Activated T-cell treated with anti-CD3 and anti-CD28 coated beads, Interleukin-2, amount 50 U/mL, for 24 hours (primary cell): Measurements from ENCODE around the gene TAF11L11.
"Not testable (repeated sequence)": the region's sequence is repeated elsewhere in the genome, so short reads cannot be mapped to it uniquely, and the experiment has no call there.

Source experiments
- DNase-seq: peaks from one replicate; pipeline ENCODE4 v3.0.0-alpha.2; 2020
- H3K27ac Mint-ChIP-seq: 2 replicates; pipeline ENCODE4 v1.8.0; 2020; ENCODE audit warnings: mild to moderate bottlenecking, mixed read lengths
- H3K27me3 Mint-ChIP-seq: 2 replicates; pipeline ENCODE4 v1.8.0; 2020; ENCODE audit warnings: mixed read lengths
- H3K36me3 Mint-ChIP-seq: 2 replicates; pipeline ENCODE4 v1.8.0; 2020; ENCODE audit warnings: low read depth, mixed read lengths
- H3K4me1 Mint-ChIP-seq: 2 replicates; pipeline ENCODE4 v1.8.0; 2020; ENCODE audit warnings: low read depth, mixed read lengths
- H3K4me3 Mint-ChIP-seq: 2 replicates; pipeline ENCODE4 v1.8.0; 2020; ENCODE audit warnings: mild to moderate bottlenecking, moderate library complexity, mixed read lengths
- H3K9me3 Mint-ChIP-seq: 2 replicates; pipeline ENCODE4 v1.8.0; 2020; ENCODE audit warnings: mixed read lengths

TAF11L11 gene

DNA sequence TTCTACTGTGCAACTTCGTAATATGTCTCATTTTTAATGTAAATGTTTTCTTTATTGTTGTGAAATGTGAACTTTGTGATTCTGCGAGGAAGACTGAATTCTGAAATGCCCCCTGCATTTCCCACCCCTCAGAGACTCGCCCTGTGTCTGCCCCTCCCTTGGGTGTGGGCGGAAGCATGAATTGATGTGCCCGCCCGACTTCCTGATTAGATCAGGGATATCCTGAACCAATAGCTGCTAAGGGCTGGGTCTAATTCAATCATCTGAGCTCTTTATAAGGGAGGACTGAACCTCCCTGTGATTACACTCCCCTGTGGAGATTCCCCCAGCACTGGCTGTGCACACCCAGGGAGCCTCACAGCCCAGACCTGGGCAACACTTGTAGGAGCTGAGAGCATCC is at the start of gene TAF11L11:
Gene TAF11L11 (plus strand): TSS at position 304 of the 400 bp plus-strand sequence.
- not testable (repeated sequence) for H3K4me3 Mint-ChIP-seq, H3K27me3 Mint-ChIP-seq, H3K4me1 Mint-ChIP-seq, DNase-seq, H3K27ac Mint-ChIP-seq, H3K36me3 Mint-ChIP-seq
- H3K9me3 Mint-ChIP-seq: peaks cover 13% of the 10 kb centered on the region

DNA sequence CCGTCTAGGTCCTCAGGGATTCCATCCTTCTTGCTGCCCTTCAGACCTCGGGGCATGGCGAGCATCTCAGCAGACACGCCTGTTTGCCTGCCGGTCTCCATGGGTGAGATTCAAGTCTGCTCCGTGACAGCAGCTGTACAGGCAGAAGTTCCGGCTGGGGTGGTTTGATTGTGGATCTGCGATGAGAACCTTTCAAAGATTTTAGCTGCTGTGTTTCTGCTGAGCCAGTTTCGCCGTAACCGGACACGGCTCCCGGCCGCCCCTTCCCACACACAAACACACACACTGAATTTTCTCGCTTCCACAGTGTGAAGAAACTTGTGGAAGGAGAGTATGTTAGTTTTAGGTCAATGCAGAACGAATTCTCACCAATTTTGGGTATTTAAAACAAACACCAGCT is 18.3 kb upstream of the TAF11L11 start, which contains the start of gene TAF11L7:
Gene TAF11L7 (minus strand): TSS at position 101 of the 400 bp plus-strand sequence.
- H3K4me3 Mint-ChIP-seq, H3K36me3 Mint-ChIP-seq, DNase-seq, H3K27ac Mint-ChIP-seq, H3K4me1 Mint-ChIP-seq, H3K27me3 Mint-ChIP-seq, H3K9me3 Mint-ChIP-seq: not testable (repeated sequence)

DNA sequence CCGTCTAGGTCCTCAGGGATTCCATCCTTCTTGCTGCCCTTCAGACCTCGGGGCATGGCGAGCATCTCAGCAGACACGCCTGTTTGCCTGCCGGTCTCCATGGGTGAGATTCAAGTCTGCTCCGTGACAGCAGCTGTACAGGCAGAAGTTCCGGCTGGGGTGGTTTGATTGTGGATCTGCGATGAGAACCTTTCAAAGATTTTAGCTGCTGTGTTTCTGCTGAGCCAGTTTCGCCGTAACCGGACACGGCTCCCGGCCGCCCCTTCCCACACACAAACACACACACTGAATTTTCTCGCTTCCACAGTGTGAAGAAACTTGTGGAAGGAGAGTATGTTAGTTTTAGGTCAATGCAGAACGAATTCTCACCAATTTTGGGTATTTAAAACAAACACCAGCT is 13.1 kb upstream of the TAF11L11 start, which contains the start of gene TAF11L8:
Gene TAF11L8 (minus strand): TSS at position 101 of the 400 bp plus-strand sequence.
- not testable (repeated sequence) for H3K27ac Mint-ChIP-seq, H3K36me3 Mint-ChIP-seq

DNA sequence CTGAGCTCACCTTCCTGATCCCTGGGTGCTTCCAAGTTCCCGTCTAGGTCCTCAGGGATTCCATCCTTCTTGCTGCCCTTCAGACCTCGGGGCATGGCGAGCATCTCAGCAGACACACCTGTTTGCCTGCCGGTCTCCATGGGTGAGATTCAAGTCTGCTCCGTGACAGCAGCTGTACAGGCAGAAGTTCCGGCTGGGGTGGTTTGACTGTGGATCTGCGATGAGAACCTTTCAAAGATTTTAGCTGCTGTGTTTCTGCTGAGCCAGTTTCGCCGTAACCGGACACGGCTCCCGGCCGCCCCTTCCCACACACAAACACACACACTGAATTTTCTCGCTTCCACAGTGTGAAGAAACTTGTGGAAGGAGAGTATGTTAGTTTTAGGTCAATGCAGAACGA is 9.7 kb upstream of the TAF11L11 start, which contains the start of gene TAF11L9:
Gene TAF11L9 (minus strand): TSS at position 140 of the 400 bp plus-strand sequence.
- not testable (repeated sequence) for H3K36me3 Mint-ChIP-seq, H3K27me3 Mint-ChIP-seq, H3K27ac Mint-ChIP-seq, H3K9me3 Mint-ChIP-seq, DNase-seq, H3K4me3 Mint-ChIP-seq, H3K4me1 Mint-ChIP-seq

More for the DNA sequence above, 13.1 kb upstream of the TAF11L11 start, which contains the start of gene TAF11L8:
- H3K4me3 Mint-ChIP-seq, H3K27me3 Mint-ChIP-seq, H3K4me1 Mint-ChIP-seq, DNase-seq, H3K9me3 Mint-ChIP-seq: not testable (repeated sequence)

DNA sequence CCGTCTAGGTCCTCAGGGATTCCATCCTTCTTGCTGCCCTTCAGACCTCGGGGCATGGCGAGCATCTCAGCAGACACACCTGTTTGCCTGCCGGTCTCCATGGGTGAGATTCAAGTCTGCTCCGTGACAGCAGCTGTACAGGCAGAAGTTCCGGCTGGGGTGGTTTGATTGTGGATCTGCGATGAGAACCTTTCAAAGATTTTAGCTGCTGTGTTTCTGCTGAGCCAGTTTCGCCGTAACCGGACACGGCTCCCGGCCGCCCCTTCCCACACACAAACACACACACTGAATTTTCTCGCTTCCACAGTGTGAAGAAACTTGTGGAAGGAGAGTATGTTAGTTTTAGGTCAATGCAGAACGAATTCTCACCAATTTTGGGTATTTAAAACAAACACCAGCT is 6.3 kb upstream of the TAF11L11 start, which contains the start of gene TAF11L10:
Gene TAF11L10 (minus strand): TSS at position 101 of the 400 bp plus-strand sequence.
- H3K4me1 Mint-ChIP-seq, H3K36me3 Mint-ChIP-seq, H3K27ac Mint-ChIP-seq, H3K4me3 Mint-ChIP-seq, DNase-seq, H3K27me3 Mint-ChIP-seq: not testable (repeated sequence)
- H3K9me3 Mint-ChIP-seq: peaks cover 10% of the 10 kb centered on the region

DNA sequence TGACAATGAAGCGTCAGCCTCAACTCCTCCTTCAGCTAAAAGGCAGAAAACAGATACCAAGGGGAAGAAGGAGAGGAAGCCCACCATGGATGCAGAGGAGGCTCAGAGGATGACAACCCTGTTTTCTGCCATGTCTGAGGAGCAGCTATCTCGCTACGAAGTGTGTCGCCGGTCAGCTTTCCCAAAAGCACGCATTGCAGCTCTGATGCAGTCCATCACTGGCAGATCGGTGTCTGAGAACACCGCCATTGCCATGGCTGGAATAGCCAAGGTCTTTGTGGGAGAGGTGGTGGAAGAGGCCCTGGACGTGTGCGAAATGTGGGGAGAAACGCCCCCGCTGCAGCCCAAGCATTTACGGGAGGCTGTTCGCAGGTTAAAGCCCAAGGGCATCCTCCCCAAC is 968 bp downstream of the TAF11L11 start:
- no peak overlapping the region for H3K4me3 Mint-ChIP-seq
- H3K36me3 Mint-ChIP-seq: no peaks in the 10 kb centered on the region
- DNase-seq: no peak
- H3K9me3 Mint-ChIP-seq: peaks cover 7% of the 10 kb centered on the region
- no peak overlapping the region for H3K27ac Mint-ChIP-seq
- H3K4me1 Mint-ChIP-seq: no peaks in the 10 kb centered on the region
- no peaks in the 10 kb centered on the region for H3K27me3 Mint-ChIP-seq

DNA sequence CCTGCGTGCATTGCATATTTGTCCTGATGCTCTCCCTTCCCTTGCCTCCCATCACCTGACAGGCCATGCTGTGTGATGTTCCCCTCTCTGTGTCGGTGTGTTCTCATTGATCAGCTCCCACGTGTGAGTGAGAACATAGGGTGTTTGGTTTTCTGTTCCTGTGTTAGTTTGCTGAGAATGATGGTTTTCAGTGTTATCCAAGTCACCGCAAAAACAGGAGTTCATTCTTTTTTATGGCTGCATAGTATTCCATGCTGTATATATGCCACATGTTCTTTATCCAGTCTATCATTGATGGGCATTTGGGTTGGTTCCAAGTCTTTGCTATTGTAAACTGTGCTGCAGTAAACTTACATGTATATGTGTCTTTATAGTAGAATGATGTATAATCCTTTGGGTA is 3.5 kb downstream of the TAF11L11 start:
- H3K4me1 Mint-ChIP-seq, H3K4me3 Mint-ChIP-seq, H3K27ac Mint-ChIP-seq, H3K27me3 Mint-ChIP-seq, H3K9me3 Mint-ChIP-seq, H3K36me3 Mint-ChIP-seq, DNase-seq: not testable (repeated sequence)

DNA sequence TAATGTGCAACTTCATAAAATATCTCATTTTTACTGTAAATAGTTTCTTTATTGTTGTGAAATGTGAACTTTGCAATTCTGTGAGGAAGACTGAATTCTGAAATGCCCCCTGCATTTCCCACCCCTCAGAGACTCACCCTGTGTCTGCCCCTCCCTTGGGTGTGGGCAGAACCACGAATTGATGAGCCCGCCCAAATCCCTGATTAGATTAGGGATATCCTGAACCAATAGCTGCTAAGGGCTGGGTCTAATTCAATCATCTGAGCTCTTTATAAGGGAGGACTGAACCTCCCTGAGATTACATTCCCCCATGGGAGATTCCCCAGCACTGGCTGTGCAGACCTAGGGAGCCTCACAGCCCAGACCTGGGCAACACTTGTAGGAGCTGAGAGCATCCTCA is 6.1 kb downstream of the TAF11L11 start, which contains the start of gene TAF11L12:
Gene TAF11L12 (plus strand): TSS at position 301 of the 400 bp plus-strand sequence.
- H3K4me1 Mint-ChIP-seq, H3K4me3 Mint-ChIP-seq, H3K27ac Mint-ChIP-seq, DNase-seq, H3K27me3 Mint-ChIP-seq, H3K36me3 Mint-ChIP-seq, H3K9me3 Mint-ChIP-seq: not testable (repeated sequence)

DNA sequence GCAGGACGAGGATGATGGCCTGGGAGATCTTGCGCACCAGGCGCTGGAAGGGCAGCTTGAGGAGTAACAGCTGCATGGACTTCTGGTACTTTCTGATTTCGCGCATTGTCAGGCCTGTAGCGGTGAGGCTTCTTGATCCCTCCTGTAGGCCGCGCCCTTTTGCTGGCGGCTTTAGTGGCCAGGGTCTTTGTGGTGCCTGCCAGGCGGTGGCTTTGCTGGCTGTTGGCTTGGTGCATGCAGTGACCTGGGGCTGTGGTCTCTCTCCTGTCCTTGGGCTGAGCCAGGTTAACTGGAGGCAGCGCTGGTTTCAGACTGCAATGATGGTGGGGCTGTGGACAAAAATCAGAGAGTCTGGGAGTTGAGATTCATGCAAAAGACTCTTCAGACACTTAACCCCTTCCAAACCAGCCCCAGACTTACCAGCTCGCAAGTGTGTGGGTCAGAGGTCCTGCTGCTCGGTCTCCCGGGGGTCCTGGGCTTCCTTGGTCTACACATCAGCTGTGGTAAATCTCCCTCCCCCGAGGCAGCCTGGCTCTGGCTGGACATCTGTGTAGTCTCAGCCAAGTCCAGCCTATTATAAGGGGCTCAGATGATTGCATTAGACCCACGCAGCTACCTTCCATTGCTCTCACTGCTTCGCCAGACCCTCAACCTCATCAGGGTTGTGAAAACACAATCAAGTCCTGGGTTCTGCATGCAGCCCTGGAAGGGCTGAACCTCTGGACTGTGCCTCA is 11.1 kb downstream of the TAF11L11 start:
- no peak overlapping the region for H3K4me3 Mint-ChIP-seq
- no peaks in the 10 kb centered on the region for H3K4me1 Mint-ChIP-seq
- H3K36me3 Mint-ChIP-seq: no peaks in the 10 kb centered on the region
- H3K27ac Mint-ChIP-seq: no peak overlapping the region
- H3K9me3 Mint-ChIP-seq: peaks cover 3% of the 10 kb centered on the region
- H3K27me3 Mint-ChIP-seq: no peaks in the 10 kb centered on the region
- no peak for DNase-seq

DNA sequence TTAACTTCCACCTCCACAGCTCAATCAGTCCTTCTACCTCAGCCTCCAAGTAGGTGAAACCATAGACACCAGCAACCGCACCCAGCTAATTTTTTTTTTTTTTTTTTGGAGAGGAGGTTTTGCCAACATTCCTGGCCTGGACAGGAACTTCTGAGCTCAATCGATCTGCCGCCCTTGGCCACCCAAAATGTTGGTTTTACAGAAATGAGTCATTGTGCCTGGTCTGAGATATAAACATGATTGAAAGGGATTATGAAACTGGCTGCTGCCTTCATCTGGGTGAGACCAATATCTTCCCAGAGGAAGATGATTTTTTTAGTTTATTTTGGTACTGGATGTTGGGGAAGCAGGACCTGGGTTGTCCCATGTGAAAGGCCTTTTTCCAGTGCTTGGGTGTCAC is 15.4 kb downstream of the TAF11L11 start:
- no peak for DNase-seq

DNA sequence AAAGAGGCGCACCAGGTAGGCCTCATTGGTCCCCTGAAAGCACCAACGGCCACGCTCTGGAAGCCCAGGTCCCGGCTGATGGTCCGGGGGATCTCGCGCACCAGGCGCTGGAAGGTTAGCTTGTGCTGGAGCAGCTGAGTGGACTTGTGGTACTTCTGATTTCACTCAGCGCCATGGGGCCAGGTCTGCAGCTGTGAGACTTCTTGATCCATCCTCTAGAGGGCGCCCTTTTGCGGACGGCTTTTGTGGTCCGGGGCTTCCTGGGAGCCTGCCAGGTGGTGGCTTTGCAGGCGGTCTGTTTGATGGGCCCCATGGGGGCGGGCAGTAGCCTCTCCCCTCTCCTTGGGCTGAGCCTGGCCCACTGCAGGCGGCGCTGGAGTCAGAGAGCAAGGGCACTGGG is 16.6 kb downstream of the TAF11L11 start:
- no peaks in the 10 kb centered on the region for H3K4me1 Mint-ChIP-seq
- H3K9me3 Mint-ChIP-seq: peaks cover 3% of the 10 kb centered on the region
- H3K4me3 Mint-ChIP-seq: no peak overlapping the region
- DNase-seq: no peak
- no peaks in the 10 kb centered on the region for H3K36me3 Mint-ChIP-seq
- H3K27ac Mint-ChIP-seq: no peak overlapping the region
- no peaks in the 10 kb centered on the region for H3K27me3 Mint-ChIP-seq

More for the DNA sequence above, 15.4 kb downstream of the TAF11L11 start:
- Mint-ChIP-seq H3K27ac (no peak overlapping the region), H3K27me3 (no peaks in the 10 kb centered on the region), H3K4me1 (no peaks in the 10 kb centered on the region), H3K36me3 (no peaks in the 10 kb centered on the region), H3K9me3 (peaks cover 3% of the 10 kb centered on the region), H3K4me3 (no peak overlapping the region)

DNA sequence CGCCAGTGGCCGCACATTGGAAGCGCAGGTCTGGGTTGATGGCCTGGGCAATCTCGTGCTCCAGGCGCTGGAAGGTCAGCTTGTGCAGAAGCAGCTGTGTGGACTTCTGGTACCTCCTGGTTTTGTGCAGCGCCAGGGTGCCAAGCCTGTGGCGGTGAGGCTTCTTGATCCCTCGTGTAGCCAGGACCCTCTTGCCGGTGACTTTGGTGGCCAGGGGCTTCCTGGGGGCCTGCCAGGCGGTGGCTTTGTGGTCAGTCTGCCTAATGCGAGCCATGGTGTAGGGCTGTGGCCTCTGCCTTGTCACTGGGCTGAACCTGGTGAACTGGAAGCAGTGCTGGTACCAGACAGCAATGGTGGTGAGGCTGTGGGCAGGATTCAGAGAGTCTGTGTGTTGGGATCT is 21.7 kb downstream of the TAF11L11 start:
- no peaks in the 10 kb centered on the region for H3K4me1 Mint-ChIP-seq
- DNase-seq: no peak
- no peak overlapping the region for H3K27ac Mint-ChIP-seq
- H3K36me3 Mint-ChIP-seq: no peaks in the 10 kb centered on the region
- H3K4me3 Mint-ChIP-seq: no peak overlapping the region
- H3K27me3 Mint-ChIP-seq: no peaks in the 10 kb centered on the region
- H3K9me3 Mint-ChIP-seq: peaks cover 3% of the 10 kb centered on the region

DNA sequence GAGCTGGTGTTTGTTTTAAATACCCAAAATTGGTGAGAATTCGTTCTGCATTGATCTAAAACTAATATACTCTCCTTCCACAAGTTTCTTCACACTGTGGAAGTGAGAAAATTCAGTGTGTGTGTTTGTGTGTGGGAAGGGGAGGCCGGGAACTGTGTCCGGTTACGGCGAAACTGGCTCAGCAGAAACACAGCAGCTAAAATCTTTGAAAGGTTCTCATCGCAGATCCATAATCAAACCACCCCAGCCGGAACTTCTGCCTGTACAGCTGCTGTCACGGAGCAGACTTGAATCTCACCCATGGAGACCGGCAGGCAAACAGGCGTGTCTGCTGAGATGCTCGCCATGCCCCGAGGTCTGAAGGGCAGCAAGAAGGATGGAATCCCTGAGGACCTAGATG is 27.8 kb downstream of the TAF11L11 start, which contains the start of gene TAF11L13:
Gene TAF11L13 (plus strand): TSS at position 301 of the 400 bp plus-strand sequence.
- not testable (repeated sequence) for H3K27ac Mint-ChIP-seq, H3K4me3 Mint-ChIP-seq, H3K4me1 Mint-ChIP-seq, H3K27me3 Mint-ChIP-seq, H3K9me3 Mint-ChIP-seq, H3K36me3 Mint-ChIP-seq, DNase-seq

DNA sequence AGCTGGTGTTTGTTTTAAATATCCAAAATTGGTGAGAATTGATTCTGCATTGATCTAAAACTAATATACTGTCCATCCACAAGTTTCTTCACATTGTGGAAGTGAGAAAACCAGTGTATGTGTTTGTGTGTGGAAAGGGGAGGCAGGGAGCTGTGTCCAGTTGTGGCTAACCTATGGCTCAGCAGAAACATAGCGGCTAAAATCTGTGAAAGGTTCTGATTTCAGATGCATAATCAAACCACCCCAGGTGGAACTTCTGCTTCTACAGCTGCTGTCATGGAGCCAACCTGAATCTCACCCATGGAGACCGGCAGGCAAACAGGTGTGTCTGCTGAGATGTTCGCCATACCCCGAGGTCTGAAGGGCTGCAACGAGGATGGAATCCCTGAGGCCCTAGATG is 30.2 kb downstream of the TAF11L11 start, which contains the start of gene TAF11L14:
Gene TAF11L14 (plus strand): TSS at position 301 of the 400 bp plus-strand sequence.
- DNase-seq: no peak
- Mint-ChIP-seq H3K27me3 (no peaks in the 10 kb centered on the region), H3K36me3 (no peaks in the 10 kb centered on the region), H3K4me1 (no peaks in the 10 kb centered on the region), H3K9me3 (no peaks in the 10 kb centered on the region), H3K27ac (no peak within 1 kb of the TSS), H3K4me3 (no peak within 1 kb of the TSS)

DNA sequence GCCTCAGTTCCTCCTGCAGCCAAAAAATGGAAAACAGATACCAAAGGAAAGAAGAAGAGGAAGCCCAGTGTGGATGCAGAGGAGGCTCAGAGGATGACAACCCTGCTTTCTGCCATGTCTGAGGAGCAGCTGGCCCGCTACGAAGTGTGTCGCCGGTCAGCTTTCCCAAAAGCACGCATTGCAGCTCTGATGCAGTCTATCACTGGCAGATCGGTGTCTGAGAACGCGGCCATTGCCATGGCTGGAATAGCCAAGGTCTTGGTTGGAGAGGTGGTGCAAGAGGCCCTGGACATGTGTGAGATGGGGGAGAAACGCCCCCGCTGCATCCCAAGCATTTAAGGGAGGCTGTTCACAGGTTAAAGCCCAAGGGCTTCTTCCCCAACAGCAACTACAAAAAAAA is 45.2 kb downstream of the TAF11L11 start:
- H3K4me1 Mint-ChIP-seq, H3K4me3 Mint-ChIP-seq, DNase-seq, H3K27me3 Mint-ChIP-seq, H3K27ac Mint-ChIP-seq, H3K36me3 Mint-ChIP-seq: not testable (repeated sequence)
- peaks cover 11% of the 10 kb centered on the region for H3K9me3 Mint-ChIP-seq
